HG02973 (cell line): ENCODE results near the gene TMCO1.
A peak's percentile ranks its signal among the peaks of the same experiment; 100 is the strongest.
"Not testable (repeated sequence)": the region's sequence is repeated elsewhere in the genome, so short reads cannot be mapped to it uniquely, and the experiment has no call there.

Source experiments
- ATAC-seq: cut with Tn5 transposase; IDR thresholded peaks from one replicate; pipeline ENCODE4 v1.9.1; 2021; ENCODE audit warnings: moderate library complexity; ENCODE audit not compliant: unreplicated experiment

TMCO1 gene

DNA sequence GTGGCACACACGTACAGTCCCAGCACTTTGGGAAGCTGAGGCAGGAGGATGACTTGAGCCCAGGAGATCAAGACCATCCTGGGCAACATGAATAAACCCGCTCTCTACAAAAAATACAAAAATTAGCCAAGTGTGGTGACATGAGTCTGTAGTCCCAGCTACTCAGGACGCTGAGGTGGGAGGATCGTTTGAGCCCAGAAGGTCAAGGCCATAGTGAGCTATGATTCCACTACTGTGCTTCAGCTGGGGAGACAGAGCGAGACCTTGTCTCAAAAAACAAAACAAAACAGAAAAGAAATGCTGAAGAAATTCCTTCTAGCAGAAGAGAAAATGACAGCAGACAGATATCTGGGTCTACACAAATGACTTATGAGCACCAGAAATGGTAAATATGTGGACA, 80.6 kb downstream of the TMCO1 start:
- no peak for ATAC-seq

GRCh38 chr1:165686971-165687433, 81.7 kb downstream of the TMCO1 start:
- peak; percentile 53 for ATAC-seq

DNA sequence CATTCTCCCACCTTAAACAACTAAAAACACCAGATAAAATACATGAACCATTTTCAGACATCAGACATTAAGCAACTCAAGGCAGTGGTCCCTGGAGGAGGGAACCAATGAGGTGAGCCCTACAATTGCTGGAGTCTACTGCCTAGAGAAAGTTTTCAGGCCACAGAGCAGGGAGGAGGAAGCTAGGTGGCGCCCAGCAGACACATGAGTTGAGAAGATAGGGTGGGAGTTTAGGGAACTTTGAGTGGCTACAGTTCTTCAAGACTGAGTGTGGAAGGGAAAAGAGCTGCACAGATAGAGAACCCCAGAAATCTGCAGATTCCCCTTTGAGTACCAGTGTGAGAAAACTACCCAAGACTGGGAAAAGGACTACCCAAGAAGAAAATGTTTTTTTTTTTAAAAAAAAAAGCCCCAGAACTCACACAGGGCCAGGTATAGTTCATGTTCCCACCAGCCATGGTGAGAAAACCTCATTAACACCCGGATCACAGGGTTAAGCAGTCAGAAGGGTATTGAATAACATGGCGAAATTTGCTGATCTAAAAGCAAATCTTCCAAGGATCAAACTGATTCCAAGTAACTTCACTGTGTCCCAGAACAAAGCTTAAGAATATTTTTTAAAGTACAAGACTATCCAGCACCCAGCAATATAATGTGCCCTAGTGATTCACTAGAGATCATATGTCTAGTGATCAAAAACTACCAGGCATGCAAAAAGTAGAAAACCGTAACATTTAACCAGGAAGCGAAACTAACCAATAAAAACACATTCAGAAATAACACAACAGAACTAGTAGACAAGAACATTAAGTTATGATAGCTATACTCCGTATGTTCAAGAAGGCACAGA, 82.3 kb downstream of the TMCO1 start:
- ATAC-seq, result peak; percentile 43

GRCh38 chr1:165683848-165684485, 84.7 kb downstream of the TMCO1 start:
- no peak for ATAC-seq

DNA sequence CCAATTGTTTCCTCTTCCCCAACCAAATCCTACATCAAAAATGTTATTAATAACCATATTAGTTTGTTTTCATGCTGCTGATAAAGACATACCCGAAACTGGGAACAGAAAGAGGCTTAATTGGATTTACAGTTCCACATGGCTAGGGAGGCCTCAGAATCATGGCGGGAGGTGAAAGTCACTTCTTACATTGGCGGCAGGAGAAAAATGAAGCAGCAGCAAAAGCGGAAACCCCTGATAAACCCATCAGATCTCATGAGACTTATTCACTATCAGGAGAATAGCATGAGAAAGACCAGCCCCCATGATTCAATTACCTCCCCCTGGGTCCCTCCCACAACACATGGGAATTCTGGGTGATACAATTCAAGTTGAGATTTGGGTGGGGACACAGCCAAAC, 87.9 kb downstream of the TMCO1 start:
- not testable (repeated sequence) for ATAC-seq

GRCh38 chr1:165680303-165680702, 88.4 kb downstream of the TMCO1 start:
- no peak for ATAC-seq

GRCh38 chr1:165679282-165680036, 89.2 kb downstream of the TMCO1 start:
- no peak for ATAC-seq

GRCh38 chr1:165678509-165678908, 90.2 kb downstream of the TMCO1 start:
- ATAC-seq, result no peak
